IPS DF 6.9 (cell line): ENCODE data around the gene SMAD3.

ENCODE experiments used
- DNase-seq: peaks from one replicate; pipeline ENCODE4 v3.0.0-alpha.2; 2013; ENCODE audit warnings: low read depth, low spot score
- H3K27ac ChIP-seq: one replicate; pipeline ENCODE4 v1.5.1; 2013; ENCODE audit warnings: low read length, control low read depth
- H3K27me3 ChIP-seq: 2 replicates; pipeline ENCODE4 v1.6.1; 2013; ENCODE audit warnings: mild to moderate bottlenecking, low read length; ENCODE audit not compliant: control insufficient read depth, insufficient read depth
- H3K36me3 ChIP-seq: 2 replicates; pipeline ENCODE4 v1.6.1; 2013; ENCODE audit warnings: low read length; ENCODE audit not compliant: control insufficient read depth, insufficient read depth
- H3K4me1 ChIP-seq: 2 replicates; pipeline ENCODE4 v1.6.1; 2013; ENCODE audit warnings: low read length; ENCODE audit not compliant: control insufficient read depth, insufficient read depth
- H3K4me3 ChIP-seq: 2 replicates; pipeline ENCODE4 v1.5.1; 2013; ENCODE audit warnings: mild to moderate bottlenecking, low read length
- H3K9me3 ChIP-seq: 2 replicates; pipeline ENCODE4 v1.6.1; 2013; ENCODE audit warnings: low read length, inconsistent platforms; ENCODE audit not compliant: control insufficient read depth, insufficient read depth
- WGBS: extraction: QIAGEN DNeasy Blood & Tissue Kit; methylation state at CpG from one replicate; pipeline ENCODE4 v1.1.7; 2013; ENCODE audit warnings: mixed read lengths, missing lambda C conversion rate; ENCODE audit not compliant: insufficient read length, insufficient coverage; 5-methylcytosine and 5-hydroxymethylcytosine counted together

Gene SMAD3

GRCh38 chr15:67190813-67191212 lies 125.4 kb downstream of the SMAD3 start:
- no peak for DNase-seq
- H3K4me1 ChIP-seq, result no peaks in the 10 kb centered on the region
- H3K27me3 ChIP-seq, result no peaks in the 10 kb centered on the region
- no peak overlapping the region for H3K27ac ChIP-seq
- WGBS, result no CpG with 5 or more reads among the region's 11 CpGs
- peaks cover 7% of the 10 kb centered on the region; the same call in 1 of the 2 replicates for H3K36me3 ChIP-seq
- no peaks in the 10 kb centered on the region for H3K9me3 ChIP-seq
- no peak overlapping the region for H3K4me3 ChIP-seq

- Histone ChIP-seq H3K4me3 (no peak overlapping the region), H3K27ac (no peak overlapping the region), H3K27me3 (no peaks in the 10 kb centered on the region), H3K9me3 (no peaks in the 10 kb centered on the region), H3K4me1 (no peaks in the 10 kb centered on the region), H3K36me3 (peaks cover 7% of the 10 kb centered on the region; the same call in 1 of the 2 replicates)
- DNase-seq, result no peak
- whole genome bisulfite sequencing, result no CpG with 5 or more reads among the region's 5 CpGs
Observed at GRCh38 chr15:67192185-67192820, 126.9 kb downstream of the SMAD3 start.

- H3K36me3 ChIP-seq, result peaks cover 4% of the 10 kb centered on the region; the same call in 1 of the 2 replicates
- WGBS, result no CpG with 5 or more reads among the region's 12 CpGs
- no peak overlapping the region for H3K4me3 ChIP-seq
- no peaks in the 10 kb centered on the region for H3K4me1 ChIP-seq
- no peak for DNase-seq
- no peaks in the 10 kb centered on the region for H3K27me3 ChIP-seq
- H3K9me3 ChIP-seq, result no peaks in the 10 kb centered on the region
- H3K27ac ChIP-seq, result no peak overlapping the region
Observed at GRCh38 chr15:67193223-67193990, 128.0 kb downstream of the SMAD3 start.

GRCh38 chr15:67194171-67195114 lies 129.0 kb downstream of the SMAD3 start:
- no peaks in the 10 kb centered on the region for H3K9me3 ChIP-seq
- 0 out of 2 replicates have a peak, but pooled peaks cover under 1% of the 10 kb centered on the region for H3K36me3 ChIP-seq
- no peak overlapping the region for H3K4me3 ChIP-seq
- no CpG with 5 or more reads among the region's 9 CpGs for WGBS
- no peak for DNase-seq
- no peak overlapping the region for H3K27ac ChIP-seq
- no peaks in the 10 kb centered on the region for H3K27me3 ChIP-seq
- H3K4me1 ChIP-seq, result no peaks in the 10 kb centered on the region

GRCh38 chr15:67195305-67195704 lies 129.9 kb downstream of the SMAD3 start:
- Histone ChIP-seq H3K9me3 (no peaks in the 10 kb centered on the region), H3K4me3 (no peak overlapping the region), H3K36me3 (0 out of 2 replicates have a peak, but pooled peaks cover 3% of the 10 kb centered on the region), H3K27me3 (no peaks in the 10 kb centered on the region), H3K27ac (no peak overlapping the region), H3K4me1 (peaks cover 3% of the 10 kb centered on the region; the same call in 1 of the 2 replicates)
- DNase-seq, result no peak
- no CpG with 5 or more reads among the region's 3 CpGs for WGBS

- H3K9me3 ChIP-seq, result no peaks in the 10 kb centered on the region
- no peak overlapping the region for H3K27ac ChIP-seq
- DNase-seq, result no peak
- H3K27me3 ChIP-seq, result no peaks in the 10 kb centered on the region
- WGBS, result no CpG with 5 or more reads among the region's 6 CpGs
- no peak overlapping the region for H3K4me3 ChIP-seq
- H3K4me1 ChIP-seq, result peaks cover 3% of the 10 kb centered on the region; the same call in 1 of the 2 replicates
- H3K36me3 ChIP-seq, result 0 out of 2 replicates have a peak, but pooled peaks cover 3% of the 10 kb centered on the region
Observed at GRCh38 chr15:67196222-67196621, 130.8 kb downstream of the SMAD3 start.

- 0 out of 2 replicates have a peak, but pooled peaks cover 3% of the 10 kb centered on the region for H3K36me3 ChIP-seq
- H3K4me3 ChIP-seq, result no peak overlapping the region
- no peak for DNase-seq
- WGBS, result no CpG with 5 or more reads among the region's 8 CpGs
- peaks cover 3% of the 10 kb centered on the region; the same call in 1 of the 2 replicates for H3K4me1 ChIP-seq
- H3K9me3 ChIP-seq, result no peaks in the 10 kb centered on the region
- no peak overlapping the region for H3K27ac ChIP-seq
- H3K27me3 ChIP-seq, result no peaks in the 10 kb centered on the region
Observed at GRCh38 chr15:67196672-67197363, 131.4 kb downstream of the SMAD3 start.

- no peak for DNase-seq
Observed at GRCh38 chr15:67197364-67197695, 131.9 kb downstream of the SMAD3 start.

GRCh38 chr15:67198157-67198754 lies 132.9 kb downstream of the SMAD3 start:
- Histone ChIP-seq H3K36me3 (peaks cover 5% of the 10 kb centered on the region; the same call in 1 of the 2 replicates), H3K4me3 (no peak overlapping the region), H3K9me3 (no peaks in the 10 kb centered on the region), H3K4me1 (peaks cover 3% of the 10 kb centered on the region; the same call in 1 of the 2 replicates), H3K27me3 (no peaks in the 10 kb centered on the region), H3K27ac (no peak overlapping the region)
- no peak for DNase-seq
- no CpG with 5 or more reads among the region's 7 CpGs for WGBS

More at GRCh38 chr15:67197364-67197695, 131.9 kb downstream of the SMAD3 start:
- no CpG with 5 or more reads among the region's 2 CpGs for WGBS
- H3K9me3 ChIP-seq, result no peaks in the 10 kb centered on the region
- H3K36me3 ChIP-seq, result peaks cover 5% of the 10 kb centered on the region; the same call in 1 of the 2 replicates
- no peaks in the 10 kb centered on the region for H3K27me3 ChIP-seq
- no peak overlapping the region for H3K4me3 ChIP-seq
- H3K4me1 ChIP-seq, result peaks cover 3% of the 10 kb centered on the region; the same call in 1 of the 2 replicates
- H3K27ac ChIP-seq, result no peak overlapping the region
